ENCODE data around the gene SHBG.
A peak's percentile ranks its signal among the peaks of the same experiment; 100 is the strongest.
"Not testable (repeated sequence)": the region's sequence is repeated elsewhere in the genome, so short reads cannot be mapped to it uniquely, and the experiment has no call there.

SHBG gene

GRCh38 chr17:7611635-7612293, 18.2 kb upstream of the SHBG start:
- no peak for DNase-seq (ENCODE audit: low read depth)

GRCh38 chr17:7612294-7612640, 17.7 kb upstream of the SHBG start:
- no peak for DNase-seq (ENCODE audit: low read depth)

GRCh38 chr17:7613769-7614424, 16.0 kb upstream of the SHBG start:
- no peak for DNase-seq (ENCODE audit: low read depth)

- peak; percentile 99 for DNase-seq (ENCODE audit: low read depth)
Observed at GRCh38 chr17:7614425-7615264, 15.3 kb upstream of the SHBG start, which contains the start of gene FXR2. FXR2 (minus strand) TSS chr17:7614897; CDS start chr17:7614532, 365 bp downstream.

GRCh38 chr17:7615265-7615747, 14.6 kb upstream of the SHBG start:
- DNase-seq (ENCODE audit: low read depth), result no peak

GRCh38 chr17:7618608-7619007, 11.3 kb upstream of the SHBG start:
- no peak for DNase-seq (ENCODE audit: low read depth)

DNA sequence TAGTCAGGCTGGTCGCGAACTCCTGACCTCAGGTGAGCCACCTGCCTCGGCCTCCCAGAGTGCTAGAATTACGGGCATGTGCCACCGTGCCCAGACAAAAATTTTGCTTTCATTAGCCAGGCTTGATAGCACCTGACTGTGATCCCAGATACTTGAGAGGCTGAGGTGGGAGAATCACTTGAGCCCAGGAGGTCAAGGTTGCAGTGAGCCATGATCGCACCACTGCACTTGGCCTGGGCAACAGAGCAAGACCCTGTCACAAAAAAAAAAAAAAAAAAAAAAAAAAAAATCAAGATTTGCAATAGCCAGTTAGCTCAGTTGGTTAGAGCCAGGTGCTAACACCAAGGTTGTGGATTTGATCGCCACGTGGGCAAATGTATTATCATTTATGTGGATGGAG, 9.1 kb upstream of the SHBG start:
- no peak for DNase-seq (ENCODE audit: low read depth)

- DNase-seq (ENCODE audit: low read depth), result no peak
Observed at GRCh38 chr17:7623661-7624060, 6.3 kb upstream of the SHBG start.

DNA sequence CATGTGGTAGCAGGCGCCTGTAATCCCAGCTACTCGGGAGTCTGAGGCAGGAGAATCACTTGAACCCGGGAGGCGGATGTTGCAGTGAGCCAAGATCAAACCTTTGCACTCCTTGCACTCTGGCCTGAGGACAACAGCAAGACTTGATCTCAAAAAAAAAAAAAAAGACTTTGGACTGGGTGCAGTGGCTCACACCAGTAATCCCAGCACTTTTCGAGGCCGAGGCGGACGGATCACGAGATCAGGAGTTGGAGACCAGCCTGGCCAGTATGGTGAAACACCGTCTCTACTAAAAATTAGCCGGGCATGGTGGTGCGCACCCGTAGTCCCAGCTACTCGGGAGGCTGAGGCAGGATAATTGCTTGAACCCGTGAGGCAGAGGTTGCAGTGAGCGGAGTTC, 4.2 kb upstream of the SHBG start:
- DNase-seq (ENCODE audit: low read depth), result not testable (repeated sequence)

DNA sequence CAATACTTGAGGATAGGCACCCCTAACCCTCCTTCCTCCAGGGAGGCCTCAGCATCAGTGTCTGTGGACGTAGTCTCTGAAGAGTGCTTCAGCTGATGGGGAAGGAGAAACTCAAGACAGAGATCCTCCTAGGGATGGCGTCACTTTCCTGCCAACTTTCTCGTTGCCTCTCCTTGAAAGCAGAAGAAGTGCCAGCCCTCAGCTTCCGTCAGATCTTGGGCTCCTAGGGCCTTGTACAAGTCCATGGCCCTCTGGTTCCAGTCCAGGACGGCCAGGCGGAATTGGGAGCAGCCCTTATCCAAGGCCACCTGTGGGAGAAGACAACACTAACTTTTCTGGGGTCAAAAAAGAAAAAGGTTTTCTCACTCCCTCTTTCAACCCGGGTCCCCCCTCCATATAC, 3.6 kb upstream of the SHBG start:
- no peak for DNase-seq (ENCODE audit: low read depth)

GRCh38 chr17:7626956-7627249, 3.0 kb upstream of the SHBG start:
- DNase-seq (ENCODE audit: low read depth), result no peak

DNA sequence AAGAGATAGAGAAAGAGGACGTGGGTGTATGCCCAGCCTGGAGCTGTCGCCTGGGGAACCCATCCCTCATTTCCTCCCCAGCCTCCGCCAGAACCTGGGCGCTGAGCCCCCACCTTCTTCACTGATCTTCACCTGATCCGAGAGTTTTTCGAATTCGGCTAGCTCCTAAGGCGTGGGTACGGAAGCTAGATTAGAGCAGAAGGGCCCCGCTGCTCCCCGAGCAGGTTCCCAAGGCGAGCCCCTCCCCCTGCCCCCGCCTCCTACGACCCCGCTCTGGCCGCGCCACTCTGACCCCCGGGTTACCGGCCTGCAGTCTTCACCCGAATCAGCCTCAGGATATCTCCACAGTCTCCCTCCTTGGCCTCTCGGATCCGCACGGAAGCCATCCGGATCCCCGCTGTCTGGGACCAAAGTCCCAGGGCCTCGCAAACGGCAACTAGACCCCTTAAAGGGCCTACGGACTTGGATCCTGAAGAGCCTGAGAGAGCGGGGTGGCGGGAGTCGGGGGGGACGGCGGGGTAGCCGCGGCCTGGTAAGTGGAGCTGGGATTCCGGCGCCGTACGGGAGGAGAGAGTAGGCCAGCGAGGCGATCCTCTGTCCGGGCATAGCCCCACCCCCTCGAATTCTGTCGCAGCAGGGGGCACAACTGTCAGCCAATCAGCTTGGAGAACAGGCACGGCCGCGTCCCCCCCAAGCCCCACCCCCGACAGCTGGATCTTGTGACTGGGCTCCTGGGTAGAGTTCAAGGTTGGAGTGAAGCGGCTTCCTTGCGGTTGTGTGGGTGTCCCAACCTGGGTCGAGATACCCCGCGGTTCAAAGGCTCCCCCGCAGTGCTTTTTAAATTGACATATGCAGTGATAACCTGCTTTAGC, 2.4 kb upstream of the SHBG start, which contains the start of gene SAT2:
TSS of gene SAT2 (minus strand) at position 572 of the 872 bp plus-strand sequence. CDS start at position 386, 186 bp downstream.
- peak; percentile 81 for DNase-seq (ENCODE audit: low read depth)

- DNase-seq (ENCODE audit: low read depth), result no peak
Observed at GRCh38 chr17:7631398-7632380, 1.8 kb downstream of the SHBG start.

DNA sequence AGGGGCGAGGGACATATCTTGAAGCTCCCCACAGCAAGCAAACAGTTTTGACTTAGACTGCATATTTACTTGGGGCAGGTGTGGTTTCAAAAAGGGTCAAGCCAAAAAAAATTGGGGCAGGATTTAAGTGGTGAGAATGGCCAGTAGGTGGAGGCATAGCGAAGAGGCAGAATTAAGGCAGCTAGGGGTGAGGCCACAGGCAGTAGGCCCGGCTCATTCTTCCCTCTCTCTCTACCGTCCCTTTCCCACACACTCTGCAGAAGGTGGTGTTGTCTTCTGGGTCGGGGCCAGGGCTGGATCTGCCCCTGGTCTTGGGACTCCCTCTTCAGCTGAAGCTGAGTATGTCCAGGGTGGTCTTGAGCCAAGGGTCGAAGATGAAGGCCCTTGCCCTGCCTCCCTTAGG, 2.6 kb downstream of the SHBG start:
- DNase-seq (ENCODE audit: low read depth), result no peak

- DNase-seq (ENCODE audit: low read depth), result no peak
Observed at GRCh38 chr17:7633093-7633492, 3.2 kb downstream of the SHBG start.

DNA sequence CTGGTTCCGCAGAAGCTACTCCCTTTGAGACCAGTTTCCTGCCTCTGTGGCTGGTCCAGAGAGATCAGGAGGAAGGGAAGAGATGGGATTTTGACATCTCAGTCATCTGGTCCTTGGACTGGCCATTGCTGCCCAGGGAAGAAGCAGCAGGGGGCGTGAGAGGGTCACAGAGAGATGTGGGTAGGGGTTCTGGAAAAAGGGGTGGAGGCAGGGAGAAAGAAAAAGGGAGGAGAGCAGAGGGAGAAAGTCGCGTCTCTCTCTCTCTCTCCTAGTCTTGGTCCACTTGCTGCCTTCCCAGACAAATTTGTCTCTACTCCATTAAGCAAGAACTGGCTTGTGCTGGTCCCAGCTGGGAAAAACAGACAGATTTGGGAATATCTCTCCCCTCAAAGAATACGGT, 4.4 kb downstream of the SHBG start:
- DNase-seq (ENCODE audit: low read depth), result no peak

GRCh38 chr17:7636163-7636562, 6.2 kb downstream of the SHBG start:
- DNase-seq (ENCODE audit: low read depth), result no peak

DNA sequence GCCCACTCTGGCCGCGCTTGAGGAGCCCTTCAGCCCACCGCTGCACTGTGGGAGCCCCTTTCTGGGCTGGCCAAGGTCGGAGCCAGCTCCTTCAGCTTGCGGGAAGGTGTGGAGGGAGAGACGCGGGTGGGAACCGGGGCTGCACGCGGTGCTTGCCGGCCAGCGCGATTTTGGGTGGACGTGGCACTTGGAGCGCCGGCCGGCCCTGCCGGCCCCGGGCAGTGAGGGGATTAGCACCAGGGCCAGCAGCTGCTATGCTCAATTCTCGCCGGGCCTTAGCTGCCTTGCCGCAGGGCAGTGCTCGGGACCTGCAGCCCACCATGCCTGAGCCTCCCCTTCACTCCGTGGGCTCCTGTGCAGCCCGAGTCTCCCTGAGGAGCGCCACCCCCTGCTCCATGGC, 10.8 kb downstream of the SHBG start:
- DNase-seq (ENCODE audit: low read depth), result no peak

GRCh38 chr17:7641635-7642034, 11.7 kb downstream of the SHBG start:
- DNase-seq (ENCODE audit: low read depth), result not testable (repeated sequence)

DNA sequence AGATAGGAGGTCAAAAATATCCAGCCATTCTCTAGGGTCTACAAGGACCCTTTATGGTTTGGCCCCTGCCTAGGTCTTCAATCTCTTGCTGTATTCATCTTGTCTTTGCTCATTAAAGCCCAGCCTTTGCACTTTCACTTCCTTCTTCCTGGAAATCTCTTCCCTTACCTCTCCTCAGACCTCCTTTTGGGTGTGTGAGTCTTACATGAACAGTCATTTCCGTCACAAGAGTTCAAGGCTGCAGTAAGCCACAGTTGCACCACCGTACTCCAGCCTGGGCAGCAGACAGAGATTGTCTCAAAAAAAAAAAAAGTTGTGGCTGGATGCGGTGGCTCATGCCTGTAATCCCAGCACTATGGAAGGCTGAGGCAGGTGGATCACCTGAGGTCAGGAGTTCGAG, 14.8 kb downstream of the SHBG start:
- DNase-seq (ENCODE audit: low read depth), result no peak

DNA sequence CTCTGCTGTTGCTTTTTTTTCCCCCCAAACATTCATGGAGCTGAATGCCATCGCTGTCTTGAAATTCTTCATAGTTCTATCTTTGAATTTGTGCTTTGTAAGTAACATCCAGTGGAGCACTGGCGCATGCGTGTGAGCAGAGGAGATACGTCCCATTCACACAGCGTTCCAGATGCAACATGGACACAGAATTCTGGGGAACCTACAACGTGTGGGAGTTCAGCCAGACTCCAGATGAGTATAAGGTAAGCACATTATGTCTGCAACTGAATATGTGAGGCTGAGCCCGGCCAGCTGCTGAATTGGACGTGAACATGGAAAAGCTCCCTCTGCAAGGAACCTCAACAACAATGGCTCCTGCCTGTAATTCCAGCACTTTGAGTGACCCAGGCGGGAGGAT, 16.5 kb downstream of the SHBG start:
- no peak for DNase-seq (ENCODE audit: low read depth)
